Activated T-helper 2 cell treated with anti-CD3 and anti-CD28 coated beads, Interferon-gamma antibody, Interleukin-2, Interleukin-4, amounts not matched to agents 10 μg/mL and 5 μg/mL and 100 μg/mL, durations not matched to agents 14 hours and 24 hours and 36 hours (primary cell): Measurements from ENCODE around the gene DIO3. TPM values are rescaled to one million over a fixed set of nuclear protein-coding genes. Genes with fewer than 3 reads are reported as not detected.

Experiments used
- DNase-seq: peaks from one replicate; pipeline ENCODE4 v3.0.0; 2021; ENCODE audit warnings: low spot score
- H3K27ac Mint-ChIP-seq: one replicate; pipeline ENCODE4 v1.8.0; 2021; ENCODE audit warnings: mixed read lengths
- H3K27me3 Mint-ChIP-seq: one replicate; pipeline ENCODE4 v1.8.0; 2021; ENCODE audit warnings: low read depth, mixed read lengths
- H3K36me3 Mint-ChIP-seq: one replicate; pipeline ENCODE4 v1.8.0; 2021; ENCODE audit warnings: low read depth, mixed read lengths
- H3K4me1 Mint-ChIP-seq: one replicate; pipeline ENCODE4 v1.8.0; 2021; ENCODE audit warnings: low read depth, mixed read lengths
- H3K4me3 Mint-ChIP-seq: one replicate; pipeline ENCODE4 v1.8.0; 2021; ENCODE audit warnings: low read depth, mild to moderate bottlenecking, moderate library complexity, mixed read lengths
- H3K9me3 Mint-ChIP-seq: one replicate; pipeline ENCODE4 v1.8.0; 2021; ENCODE audit warnings: mixed read lengths
- intact Hi-C: fragments of 100-400 bp; cut with micrococcal nuclease; formaldehyde crosslinking; loops from one replicate; pipeline ENCODE4 v1.15.1; 2023
- total RNA-seq: library from RNA; stranded (reverse); gene quantifications from 2 replicates; pipeline ENCODE4 v1.2.3, GENCODE V29; 2022

Gene DIO3
- total RNA-seq, 1 donor from 2014 or later, result not detected

DNA sequence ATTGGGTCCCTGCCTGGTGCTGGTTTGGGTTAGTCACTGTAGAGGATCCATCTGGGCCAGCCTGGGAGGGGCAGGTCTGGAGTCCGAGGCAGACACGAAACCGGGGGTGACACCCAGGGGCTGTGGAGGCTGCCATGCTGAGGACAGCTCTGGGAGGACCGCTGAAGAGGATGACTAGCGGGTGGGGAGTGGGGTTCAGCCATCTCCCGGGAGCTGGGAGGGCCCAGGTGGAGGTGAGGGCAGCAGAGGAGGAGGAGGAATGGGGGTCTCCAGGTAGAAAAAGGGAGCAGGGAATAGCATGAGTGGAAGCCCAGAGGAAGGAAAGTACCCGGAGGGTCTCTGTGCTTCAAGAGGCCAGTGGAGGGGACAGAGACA is 4.0 kb upstream of the DIO3 start:
- H3K9me3 Mint-ChIP-seq, result peaks cover 6% of the 10 kb centered on the region
- H3K4me1 Mint-ChIP-seq, result no peaks in the 10 kb centered on the region
- peaks cover 23% of the 10 kb centered on the region for H3K27me3 Mint-ChIP-seq
- DNase-seq, result no peak
- H3K27ac Mint-ChIP-seq, result no peak overlapping the region
- no peak overlapping the region for H3K4me3 Mint-ChIP-seq
- intact Hi-C loops, result no loop called here
- H3K36me3 Mint-ChIP-seq, result peaks cover 2% of the 10 kb centered on the region

DNA sequence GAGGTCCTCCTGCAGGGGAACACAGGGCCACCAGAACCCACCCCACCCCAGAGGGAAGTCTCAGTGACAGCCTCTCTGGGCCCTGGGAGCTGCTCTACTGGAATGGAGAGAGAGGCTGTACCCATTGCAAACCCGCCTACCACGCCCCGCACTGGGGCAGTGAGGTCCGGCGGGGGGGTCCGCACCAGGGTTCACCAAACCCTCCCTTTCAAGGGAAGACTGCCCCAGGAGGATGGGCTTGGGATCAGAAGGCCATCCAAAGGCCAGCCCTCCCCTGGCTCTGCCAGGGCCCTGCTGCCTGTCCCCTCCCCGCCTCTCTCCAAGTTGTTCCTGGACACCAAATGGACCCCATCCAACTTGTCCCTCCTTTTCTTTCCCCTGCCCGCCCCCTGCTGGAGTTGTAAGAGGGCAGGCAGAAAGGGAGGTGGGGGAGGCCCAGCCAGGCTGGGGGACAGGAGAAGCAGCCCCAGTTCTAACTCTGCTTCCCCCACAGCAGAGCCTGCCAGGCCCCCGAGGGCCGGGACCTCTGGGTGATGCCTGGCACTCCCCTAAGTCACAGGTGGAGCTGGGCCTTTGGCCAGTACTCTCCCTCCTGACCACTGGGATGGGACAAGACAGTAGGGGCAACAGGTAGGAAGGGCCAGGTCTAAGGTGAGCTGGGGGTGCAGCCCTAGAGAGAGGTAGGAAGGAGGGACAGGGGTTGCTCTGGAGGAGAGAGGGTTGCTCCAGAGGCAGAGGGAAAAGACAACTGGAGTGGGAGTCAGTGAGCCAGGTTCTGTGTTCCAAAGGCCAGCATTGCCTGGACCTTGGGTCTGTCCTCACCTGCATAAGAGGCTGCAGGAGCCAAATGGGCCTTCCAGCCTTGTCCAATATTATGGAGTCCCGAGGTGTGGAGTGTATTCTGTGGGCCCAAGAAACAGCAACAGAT is 3.2 kb upstream of the DIO3 start:
- intact Hi-C loops, result no loop called here

DNA sequence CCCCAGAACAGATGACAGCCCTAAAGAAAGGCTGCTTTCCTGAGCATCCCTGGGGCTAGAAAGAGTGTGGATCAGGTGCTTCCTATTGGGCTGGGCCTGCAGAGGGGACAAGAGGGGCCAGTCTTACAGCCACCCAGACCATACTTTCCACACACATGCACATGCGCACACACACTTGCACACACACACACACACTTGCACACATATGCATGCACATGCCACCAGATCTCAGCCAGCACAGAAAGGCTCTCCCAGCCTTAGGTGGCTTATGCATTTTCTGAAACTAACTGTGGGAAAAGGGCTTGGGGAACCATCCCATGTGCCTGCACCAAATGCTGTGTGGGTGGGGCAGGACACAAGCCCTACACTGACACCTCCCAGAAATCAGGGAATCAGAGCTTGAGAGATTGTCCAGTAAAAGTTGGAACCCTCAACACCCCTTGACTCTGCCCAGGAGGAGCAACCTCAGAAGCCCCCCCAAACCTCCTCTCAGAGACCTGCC is 2.5 kb upstream of the DIO3 start:
- H3K27ac Mint-ChIP-seq, result no peak overlapping the region
- H3K4me1 Mint-ChIP-seq, result no peaks in the 10 kb centered on the region
- peaks cover 9% of the 10 kb centered on the region for H3K36me3 Mint-ChIP-seq
- H3K9me3 Mint-ChIP-seq, result peaks cover 14% of the 10 kb centered on the region
- H3K27me3 Mint-ChIP-seq, result peaks cover 36% of the 10 kb centered on the region
- H3K4me3 Mint-ChIP-seq, result no peak overlapping the region
- no peak for DNase-seq
- intact Hi-C loops, result no loop called here

More for the DNA sequence above, 3.2 kb upstream of the DIO3 start:
- no peaks in the 10 kb centered on the region for H3K4me1 Mint-ChIP-seq
- no peak for DNase-seq
- H3K9me3 Mint-ChIP-seq, result peaks cover 13% of the 10 kb centered on the region
- no peak overlapping the region for H3K27ac Mint-ChIP-seq
- peaks cover 6% of the 10 kb centered on the region for H3K36me3 Mint-ChIP-seq
- H3K27me3 Mint-ChIP-seq, result peaks cover 31% of the 10 kb centered on the region
- no peak overlapping the region for H3K4me3 Mint-ChIP-seq

DNA sequence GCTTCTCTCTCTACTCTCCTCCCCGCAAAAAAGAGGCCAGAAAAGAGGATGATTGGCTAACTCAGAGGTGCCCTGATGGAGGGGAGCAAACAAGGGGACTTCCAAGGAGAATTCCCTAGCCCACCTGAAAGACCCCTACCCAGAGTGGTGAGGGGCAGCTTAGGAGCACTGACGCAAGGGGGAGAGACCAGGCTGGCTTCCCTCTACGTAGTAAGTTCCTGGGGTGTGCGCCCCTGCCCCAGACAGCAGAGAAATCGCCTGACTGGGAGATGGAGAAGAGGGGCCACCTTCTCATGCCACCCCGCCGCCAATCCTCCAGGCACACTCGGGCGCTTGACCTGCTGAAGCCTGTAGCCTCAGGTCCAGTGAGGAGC is 2.1 kb upstream of the DIO3 start:
- no peak for DNase-seq
- Mint-ChIP-seq H3K9me3 (peaks cover 14% of the 10 kb centered on the region), H3K27me3 (peaks cover 40% of the 10 kb centered on the region), H3K27ac (no peak overlapping the region), H3K36me3 (peaks cover 9% of the 10 kb centered on the region), H3K4me1 (no peaks in the 10 kb centered on the region), H3K4me3 (no peak overlapping the region)
- intact Hi-C loops, result no loop called here

DNA sequence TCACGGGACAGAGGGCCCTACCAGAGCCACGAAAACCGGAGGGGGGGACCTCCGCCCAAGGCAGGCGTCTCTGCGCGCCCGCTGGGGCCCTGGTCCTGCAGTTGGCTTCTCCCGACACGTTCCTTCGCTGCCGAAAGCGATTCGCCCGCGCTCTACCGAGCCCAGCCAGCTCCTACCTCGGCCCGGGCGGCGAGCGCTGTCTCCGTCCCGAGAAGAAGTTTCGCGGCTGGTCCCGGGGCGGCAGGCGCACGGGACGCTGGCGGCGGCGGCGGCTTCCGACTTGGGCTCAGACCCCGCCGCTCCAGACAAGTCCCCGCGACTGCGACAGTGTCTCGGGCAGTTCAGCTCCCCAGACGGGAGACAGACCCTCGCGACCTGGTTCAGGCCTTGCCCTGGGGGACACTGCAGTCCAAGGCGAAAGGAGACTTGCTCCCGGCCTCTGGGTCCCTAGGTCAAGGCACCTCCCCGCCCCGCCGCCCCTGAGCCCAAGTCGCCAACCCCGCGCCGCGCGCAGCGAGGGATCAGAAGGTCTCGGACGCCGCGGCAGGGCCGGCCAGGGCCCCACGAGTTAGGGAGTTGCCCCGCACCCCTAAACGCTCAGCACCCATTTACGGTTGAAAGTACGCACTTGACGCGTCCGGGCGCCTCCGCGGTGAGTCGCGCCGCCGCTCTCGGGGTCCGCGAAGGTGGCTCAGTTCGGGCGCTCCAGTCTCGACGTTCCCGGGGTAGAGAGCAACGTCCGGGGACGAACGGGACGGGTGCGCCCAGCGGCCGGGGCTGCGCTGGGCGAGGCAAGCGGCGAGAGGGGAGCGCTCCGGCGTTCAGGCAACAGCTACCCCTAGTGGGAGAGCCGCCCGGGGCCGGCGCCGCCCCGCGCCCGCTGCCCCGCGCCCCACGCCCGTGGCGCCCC is 1.4 kb upstream of the DIO3 start:
- H3K27me3 Mint-ChIP-seq, result peaks cover 44% of the 10 kb centered on the region

DNA sequence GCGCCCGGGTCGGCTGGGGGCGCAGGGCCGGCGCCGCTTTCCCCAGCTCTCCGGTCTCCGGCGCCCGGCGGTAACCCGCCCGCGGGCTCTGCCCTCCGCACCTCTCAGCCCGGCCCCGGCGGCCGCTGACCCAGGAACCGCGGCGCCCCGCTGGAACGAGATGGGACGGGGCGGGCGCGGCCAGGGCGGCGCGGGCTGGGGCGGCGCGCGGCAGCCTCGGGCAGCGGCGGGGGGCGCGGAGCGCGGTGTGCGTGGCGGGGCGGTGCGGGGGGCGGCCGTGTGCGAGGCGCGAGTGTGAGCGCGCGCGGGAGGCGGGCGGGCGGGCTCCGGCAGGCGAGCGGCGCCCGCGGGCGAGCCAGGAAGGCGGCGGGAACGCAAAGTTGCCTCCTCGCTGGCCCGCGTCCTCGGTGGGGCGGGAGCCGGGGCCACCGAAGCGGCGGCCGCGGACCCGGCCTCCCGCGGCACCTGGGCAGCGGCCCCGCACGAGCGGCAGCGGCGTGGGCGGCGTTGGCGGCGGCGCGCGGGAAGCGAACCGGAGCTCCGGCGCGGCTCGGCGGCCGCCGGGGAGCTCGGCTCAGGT is 671 bp upstream of the DIO3 start:
- Mint-ChIP-seq H3K27me3 (peaks cover 49% of the 10 kb centered on the region), H3K4me3 (no peak overlapping the region), H3K4me1 (no peaks in the 10 kb centered on the region), H3K36me3 (peaks cover 9% of the 10 kb centered on the region), H3K27ac (no peak overlapping the region), H3K9me3 (peaks cover 14% of the 10 kb centered on the region)
- intact Hi-C loops, result no loop called here
- DNase-seq, result no peak

More for the DNA sequence above, 1.4 kb upstream of the DIO3 start:
- DNase-seq, result no peak
- Mint-ChIP-seq H3K9me3 (peaks cover 14% of the 10 kb centered on the region), H3K4me3 (no peak overlapping the region), H3K36me3 (peaks cover 9% of the 10 kb centered on the region), H3K27ac (no peak overlapping the region), H3K4me1 (no peaks in the 10 kb centered on the region)
- intact Hi-C loops, result no loop called here

DNA sequence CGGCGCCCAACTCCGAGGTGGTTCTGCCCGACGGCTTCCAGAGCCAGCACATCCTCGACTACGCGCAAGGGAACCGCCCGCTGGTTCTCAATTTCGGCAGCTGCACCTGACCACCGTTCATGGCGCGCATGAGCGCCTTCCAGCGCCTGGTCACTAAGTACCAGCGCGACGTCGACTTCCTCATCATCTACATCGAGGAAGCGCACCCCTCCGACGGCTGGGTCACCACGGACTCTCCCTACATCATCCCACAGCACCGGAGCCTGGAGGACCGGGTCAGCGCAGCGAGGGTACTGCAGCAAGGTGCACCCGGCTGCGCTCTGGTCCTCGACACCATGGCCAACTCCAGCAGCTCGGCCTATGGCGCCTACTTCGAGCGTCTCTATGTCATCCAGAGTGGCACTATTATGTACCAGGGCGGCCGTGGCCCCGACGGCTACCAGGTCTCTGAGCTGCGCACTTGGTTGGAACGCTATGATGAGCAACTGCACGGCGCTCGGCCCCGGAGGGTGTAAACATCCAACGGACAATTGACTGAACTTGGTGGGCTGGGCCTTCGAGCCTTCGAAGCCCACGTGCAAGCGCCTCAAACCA is 699 bp downstream of the DIO3 start:
- no peak for DNase-seq
- Mint-ChIP-seq H3K27me3 (peaks cover 63% of the 10 kb centered on the region), H3K36me3 (peaks cover 9% of the 10 kb centered on the region), H3K4me3 (no peak overlapping the region), H3K4me1 (no peaks in the 10 kb centered on the region), H3K9me3 (peaks cover 14% of the 10 kb centered on the region), H3K27ac (no peak overlapping the region)
- intact Hi-C loops, result no loop called here

DNA sequence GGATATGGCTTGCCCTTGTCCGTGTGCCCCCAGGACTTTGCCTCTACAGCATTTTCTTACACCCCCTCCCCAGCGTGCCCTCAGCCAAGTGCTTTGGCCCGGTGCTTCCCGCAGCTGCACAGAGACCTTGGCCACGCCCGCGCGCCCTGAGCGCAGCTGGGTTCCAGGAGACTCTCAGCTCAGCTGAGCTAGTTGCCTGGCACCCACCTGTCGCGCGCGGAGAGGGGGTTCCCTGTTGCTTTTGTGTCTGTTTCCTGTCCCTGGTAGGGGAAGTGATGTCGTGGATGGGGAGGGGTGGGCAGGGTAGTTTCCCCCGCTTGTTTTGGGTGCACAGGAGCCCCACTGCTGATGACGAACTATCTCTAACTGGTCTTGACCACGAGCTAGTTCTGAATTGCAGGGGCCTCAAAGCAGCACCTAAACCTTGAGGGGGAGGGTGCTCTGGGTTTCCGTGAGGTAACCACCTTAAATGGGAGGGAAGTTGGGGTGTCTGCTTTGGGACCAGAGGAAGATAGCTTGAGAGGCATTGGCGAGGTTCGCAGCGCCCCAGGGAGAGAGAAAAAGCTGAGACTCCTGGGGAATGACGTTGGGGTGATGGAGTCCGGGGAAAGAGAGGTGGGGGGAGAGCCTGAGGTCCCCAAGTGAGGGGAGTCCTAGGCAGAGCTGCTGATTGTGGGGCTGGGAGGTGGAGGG is 1.5 kb downstream of the DIO3 start:
- intact Hi-C loops, result no loop called here
- Mint-ChIP-seq H3K9me3 (peaks cover 14% of the 10 kb centered on the region), H3K36me3 (peaks cover 9% of the 10 kb centered on the region), H3K4me3 (no peak overlapping the region), H3K4me1 (no peaks in the 10 kb centered on the region), H3K27me3 (peaks cover 69% of the 10 kb centered on the region), H3K27ac (no peak overlapping the region)
- no peak for DNase-seq

DNA sequence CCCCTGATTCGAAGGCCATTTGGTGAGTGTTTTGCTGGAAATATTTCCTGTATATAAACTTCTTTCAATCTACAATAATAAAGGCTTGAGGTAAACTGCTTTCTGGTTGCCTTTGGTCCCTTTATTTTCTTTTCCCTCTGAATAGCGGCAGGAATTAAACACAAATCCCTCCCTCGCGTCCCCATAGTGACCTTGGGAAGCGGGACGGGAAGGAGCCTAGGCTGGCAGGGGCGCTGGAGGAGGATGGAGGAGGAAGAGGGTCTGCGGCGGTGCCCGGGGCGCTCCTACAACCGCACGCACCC is 2.0 kb downstream of the DIO3 start:
- Mint-ChIP-seq H3K9me3 (peaks cover 14% of the 10 kb centered on the region), H3K4me1 (no peaks in the 10 kb centered on the region), H3K27ac (no peak overlapping the region), H3K4me3 (no peak overlapping the region), H3K27me3 (peaks cover 72% of the 10 kb centered on the region), H3K36me3 (peaks cover 9% of the 10 kb centered on the region)
- intact Hi-C loops, result no loop called here
- DNase-seq, result no peak

DNA sequence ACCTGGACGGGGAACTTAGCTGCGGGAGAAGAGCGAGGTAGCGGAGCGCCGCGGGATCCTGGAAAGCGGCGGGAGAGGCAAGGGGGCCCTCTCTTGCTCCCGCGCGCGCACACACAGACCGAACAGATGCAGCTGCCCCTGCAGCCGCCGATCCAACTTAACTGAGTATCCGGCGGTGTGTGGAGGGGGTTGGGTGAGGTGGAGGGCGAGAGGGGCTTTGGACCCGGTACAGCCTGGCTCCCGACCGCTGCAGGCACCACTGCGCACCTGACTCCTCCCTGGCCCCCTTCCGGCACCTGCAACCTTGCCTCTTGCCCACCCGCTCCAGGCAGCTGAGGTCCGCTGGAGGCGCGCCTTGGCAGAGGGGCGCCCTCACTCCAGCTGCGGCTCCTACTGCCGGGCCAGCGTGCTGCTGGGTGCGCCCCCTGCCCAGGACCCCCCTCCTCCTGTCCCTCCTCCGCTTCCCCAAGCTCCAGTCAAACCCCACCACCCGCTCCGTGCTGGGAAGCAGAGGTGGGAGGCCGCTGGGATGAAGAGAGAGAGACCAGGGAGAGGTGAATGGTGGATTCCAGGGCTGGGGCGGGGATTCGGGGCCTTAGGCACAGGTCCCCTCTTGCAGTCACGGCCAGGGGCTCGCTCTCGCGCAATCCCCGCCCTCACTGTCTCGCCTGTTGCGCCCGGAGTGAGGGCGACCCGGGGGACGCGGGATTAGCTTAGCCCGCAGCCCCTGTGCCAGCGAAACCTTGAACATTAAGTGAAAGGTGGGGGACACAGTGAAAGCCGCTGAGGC is 2.6 kb downstream of the DIO3 start:
- DNase-seq, result no peak
- Mint-ChIP-seq H3K36me3 (peaks cover 9% of the 10 kb centered on the region), H3K9me3 (peaks cover 14% of the 10 kb centered on the region), H3K27me3 (peaks cover 67% of the 10 kb centered on the region), H3K4me3 (no peak overlapping the region), H3K4me1 (no peaks in the 10 kb centered on the region), H3K27ac (no peak overlapping the region)
- intact Hi-C loops, result no loop called here

DNA sequence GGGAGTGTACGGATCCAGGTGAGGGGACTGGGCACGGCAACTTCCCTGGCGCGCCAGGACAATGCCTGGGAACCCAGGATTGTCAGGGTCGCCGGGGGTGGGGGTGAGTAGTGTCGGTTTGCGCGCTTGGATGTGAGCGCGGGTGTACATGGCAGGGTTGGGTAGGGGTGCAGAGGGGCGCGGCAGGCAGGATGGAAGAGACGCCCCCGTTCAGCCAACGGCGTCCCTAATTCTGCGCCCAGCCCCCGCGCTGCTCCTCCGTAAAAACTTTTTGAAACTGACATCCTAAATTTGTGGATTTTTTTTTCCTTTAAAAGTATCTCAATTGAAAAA is 3.1 kb downstream of the DIO3 start:
- no peak overlapping the region for H3K4me3 Mint-ChIP-seq
- H3K27me3 Mint-ChIP-seq, result peaks cover 65% of the 10 kb centered on the region
- DNase-seq, result no peak
- peaks cover 9% of the 10 kb centered on the region for H3K36me3 Mint-ChIP-seq
- H3K9me3 Mint-ChIP-seq, result peaks cover 14% of the 10 kb centered on the region
- no peaks in the 10 kb centered on the region for H3K4me1 Mint-ChIP-seq
- intact Hi-C loops, result no loop called here
- no peak overlapping the region for H3K27ac Mint-ChIP-seq
